ENCODE measurements around the gene XPR1.

GRCh38 chr1:180646547-180646946, 14.7 kb downstream of the XPR1 start:
- TF ChIP-seq CTCF (IDR thresholded peaks at IDR 0.05) = no peak
- no peak for TF ChIP-seq POLR2AphosphoS5 (IDR thresholded peaks at IDR 0.05)
- TF ChIP-seq POLR2A (IDR thresholded peaks at IDR 0.05) = no peak
